ENCODE data around the gene A2M. TPM values are rescaled to one million over a fixed set of nuclear protein-coding genes. Genes with fewer than 3 reads are reported as not detected.

A2M gene
- total RNA-seq, 3 donors from 2014 or later = 276 to 457 (median 281) TPM

DNA sequence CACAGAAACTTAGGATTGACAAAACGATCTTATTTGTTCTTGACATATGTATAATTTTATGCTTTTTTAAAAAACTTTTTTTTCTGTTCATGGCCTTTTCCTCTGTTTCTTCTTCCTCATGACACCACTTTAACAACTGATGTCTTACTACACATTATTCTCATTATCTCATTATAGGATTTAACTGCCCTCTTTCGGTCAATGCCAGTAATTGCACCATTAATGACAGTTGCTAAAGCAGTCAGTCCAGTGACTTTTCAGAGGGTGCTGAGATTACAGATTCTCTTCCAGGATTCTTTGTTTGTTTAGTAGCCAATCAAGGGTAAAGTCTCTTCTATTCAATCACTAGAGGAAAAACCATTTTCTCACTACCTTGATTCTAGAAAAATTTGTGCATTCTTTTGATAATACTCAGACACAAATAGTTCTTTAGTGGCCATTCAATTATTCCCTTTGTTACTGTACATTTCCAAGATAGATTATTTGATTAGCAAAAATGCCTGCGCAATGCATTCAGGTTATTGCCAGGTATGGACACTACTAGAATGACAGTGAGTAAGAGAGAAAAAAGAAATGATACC, 76.2 kb downstream of the A2M start:
- intact Hi-C loops (cut with DNase I; ENCODE audit: low total_unique reads) = no loop called here
- Histone ChIP-seq H3K27me3 (no peaks in the 10 kb centered on the region), H3K4me1 (no peaks in the 10 kb centered on the region), H3K4me3 (no peak overlapping the region), H3K27ac (no peak overlapping the region), H3K9me3 (no peaks in the 10 kb centered on the region), H3K36me3 (no peaks in the 10 kb centered on the region)
- no peak for DNase-seq (ENCODE audit: low spot score in 2 of 2)
- TF ChIP-seq POLR2AphosphoS5 (IDR thresholded peaks at IDR 0.05) (no peak), CTCF (IDR thresholded peaks at IDR 0.05) (peak; percentile 72 to 76 (median 75)), POLR2A (IDR thresholded peaks at IDR 0.05) (no peak)

- no peak overlapping the region for H3K4me3 ChIP-seq
- DNase-seq (ENCODE audit: low spot score in 2 of 2) = no peak
- no peak overlapping the region for H3K27ac ChIP-seq
- intact Hi-C loops (cut with DNase I; ENCODE audit: low total_unique reads) = no loop called here
- no peaks in the 10 kb centered on the region for H3K27me3 ChIP-seq
- TF ChIP-seq POLR2A (IDR thresholded peaks at IDR 0.05) = no peak
- TF ChIP-seq CTCF (IDR thresholded peaks at IDR 0.05) = no peak
- no peak for TF ChIP-seq POLR2AphosphoS5 (IDR thresholded peaks at IDR 0.05)
- no peaks in the 10 kb centered on the region for H3K4me1 ChIP-seq
- H3K9me3 ChIP-seq = no peaks in the 10 kb centered on the region
- no peaks in the 10 kb centered on the region for H3K36me3 ChIP-seq
Measured at GRCh38 chr12:9037431-9037830, 78.3 kb downstream of the A2M start.

DNA sequence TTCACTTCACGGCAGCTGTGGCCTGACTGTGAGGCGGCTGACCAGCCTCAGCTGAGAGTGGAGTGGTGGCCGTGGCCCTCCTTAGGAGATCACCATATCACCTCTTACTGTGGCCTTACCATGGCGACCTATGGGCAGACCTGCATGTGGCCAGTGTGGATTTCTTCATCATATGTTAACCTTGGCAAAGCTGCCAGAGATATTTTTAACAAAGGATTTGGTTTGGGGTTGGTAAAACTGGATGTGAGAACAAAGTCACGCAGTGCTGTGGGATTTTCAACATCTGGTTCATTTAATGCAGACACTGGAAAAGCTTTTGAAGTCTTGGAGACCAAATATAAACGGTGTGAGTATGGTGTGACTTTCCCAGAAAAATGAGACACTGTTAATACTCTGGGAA, 79.5 kb downstream of the A2M start:
- Histone ChIP-seq H3K9me3 (no peaks in the 10 kb centered on the region), H3K4me3 (no peak overlapping the region), H3K27ac (no peak overlapping the region), H3K4me1 (no peaks in the 10 kb centered on the region), H3K36me3 (no peaks in the 10 kb centered on the region), H3K27me3 (no peaks in the 10 kb centered on the region)
- TF ChIP-seq CTCF (IDR thresholded peaks at IDR 0.05) (no peak), POLR2A (IDR thresholded peaks at IDR 0.05) (no peak), POLR2AphosphoS5 (IDR thresholded peaks at IDR 0.05) (no peak)
- intact Hi-C loops (cut with DNase I; ENCODE audit: low total_unique reads) = no loop called here
- DNase-seq (ENCODE audit: low spot score in 2 of 2) = no peak

GRCh38 chr12:9034095-9034494, 81.6 kb downstream of the A2M start:
- no peaks in the 10 kb centered on the region for H3K36me3 ChIP-seq
- no peak for DNase-seq (ENCODE audit: low spot score in 2 of 2)
- intact Hi-C loops (cut with DNase I; ENCODE audit: low total_unique reads) = no loop called here
- H3K4me1 ChIP-seq = no peaks in the 10 kb centered on the region
- TF ChIP-seq CTCF (IDR thresholded peaks at IDR 0.05) = no peak
- no peaks in the 10 kb centered on the region for H3K27me3 ChIP-seq
- H3K27ac ChIP-seq = no peak overlapping the region
- H3K9me3 ChIP-seq = no peaks in the 10 kb centered on the region
- H3K4me3 ChIP-seq = no peak overlapping the region

GRCh38 chr12:9033265-9033887, 82.3 kb downstream of the A2M start:
- intact Hi-C loops (cut with DNase I; ENCODE audit: low total_unique reads) = no loop called here
- H3K27me3 ChIP-seq = no peaks in the 10 kb centered on the region
- H3K9me3 ChIP-seq = no peaks in the 10 kb centered on the region
- H3K4me3 ChIP-seq = no peak overlapping the region
- no peaks in the 10 kb centered on the region for H3K36me3 ChIP-seq
- no peaks in the 10 kb centered on the region for H3K4me1 ChIP-seq
- no peak for DNase-seq (ENCODE audit: low spot score in 2 of 2)
- TF ChIP-seq CTCF (IDR thresholded peaks at IDR 0.05) = no peak
- no peak for TF ChIP-seq POLR2A (IDR thresholded peaks at IDR 0.05)
- TF ChIP-seq POLR2AphosphoS5 (IDR thresholded peaks at IDR 0.05) = no peak
- H3K27ac ChIP-seq = no peak overlapping the region
